GM18873 (cell line): Measurements from ENCODE around the gene ATF7.
A peak's percentile ranks its signal among the peaks of the same experiment; 100 is the strongest.
"Not testable (repeated sequence)": the region's sequence is repeated elsewhere in the genome, so short reads cannot be mapped to it uniquely, and the experiment has no call there.

Experiments used
- ATAC-seq: cut with Tn5 transposase; IDR thresholded peaks from one replicate; pipeline ENCODE4 v1.9.1; 2021; ENCODE audit warnings: mild to moderate bottlenecking, moderate library complexity, moderate number of reproducible peaks; ENCODE audit not compliant: unreplicated experiment, low FRiP score

The ATF7 gene

DNA sequence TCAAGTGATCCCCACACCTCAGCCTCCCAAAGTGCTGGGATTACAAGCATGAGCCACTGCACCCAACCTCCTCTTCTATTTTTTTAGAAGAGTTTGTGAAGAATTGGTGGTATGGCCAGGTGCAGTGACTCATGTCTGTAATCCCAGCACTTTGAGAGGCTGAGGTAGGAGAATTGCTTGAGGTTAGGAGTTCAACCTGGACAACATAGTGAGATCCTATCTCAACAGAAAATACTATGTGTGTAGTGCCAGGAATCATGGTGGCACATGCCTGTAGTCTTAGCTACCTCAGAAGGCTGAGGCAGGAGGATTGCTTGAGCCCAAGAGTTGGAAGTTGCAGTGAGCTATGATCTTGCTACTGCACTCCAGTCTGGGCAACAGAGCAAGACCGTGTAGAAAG is 5.5 kb upstream of the ATF7 start:
- ATAC-seq, result no peak

DNA sequence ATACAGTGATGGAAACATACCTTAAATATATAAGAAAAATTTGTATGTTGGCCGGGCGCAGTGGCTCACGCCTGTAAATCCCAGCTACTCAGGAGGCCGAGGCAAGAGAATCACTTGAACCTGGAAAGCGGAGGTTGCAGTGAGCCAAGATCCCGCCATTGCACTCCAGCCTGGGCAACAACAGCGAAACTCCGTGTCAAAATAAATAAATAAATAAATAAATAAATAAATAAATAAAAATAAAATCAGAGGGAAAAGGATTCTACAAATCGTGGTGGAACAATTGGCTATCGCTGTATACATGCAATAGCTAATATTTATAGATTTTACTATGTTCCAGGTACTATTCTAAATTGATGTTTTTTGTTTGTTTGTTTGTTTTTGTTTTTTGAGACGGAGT is 1.7 kb upstream of the ATF7 start:
- no peak for ATAC-seq

- ATAC-seq, result peak; percentile 10
Measured at GRCh38 chr12:53626702-53627169, 554 bp upstream of the ATF7 start.

- no peak for ATAC-seq
Measured at GRCh38 chr12:53625373-53625945, 723 bp downstream of the ATF7 start.

DNA sequence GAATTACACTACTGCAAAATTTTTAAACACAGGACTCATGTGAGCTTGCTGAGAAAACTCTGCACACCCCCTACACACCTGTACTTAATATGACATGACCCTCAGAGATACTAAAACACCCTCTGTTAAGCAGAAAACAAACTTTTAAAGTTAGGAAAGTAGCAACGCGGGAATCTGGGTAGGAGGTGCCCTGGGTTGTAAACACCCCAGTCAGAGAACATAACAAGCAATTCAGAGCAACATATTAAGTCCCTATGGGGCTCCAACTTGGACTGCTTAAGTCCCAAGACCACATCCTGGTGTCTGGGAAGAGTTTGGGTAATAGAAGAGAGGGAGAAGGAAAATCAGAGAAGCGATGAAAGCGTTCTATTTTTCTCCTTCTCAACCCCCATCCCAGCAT is 1.2 kb downstream of the ATF7 start:
- no peak for ATAC-seq

- no peak for ATAC-seq
Measured at GRCh38 chr12:53624458-53624857, 1.7 kb downstream of the ATF7 start.

GRCh38 chr12:53623548-53624385 is 2.4 kb downstream of the ATF7 start:
- no peak for ATAC-seq

DNA sequence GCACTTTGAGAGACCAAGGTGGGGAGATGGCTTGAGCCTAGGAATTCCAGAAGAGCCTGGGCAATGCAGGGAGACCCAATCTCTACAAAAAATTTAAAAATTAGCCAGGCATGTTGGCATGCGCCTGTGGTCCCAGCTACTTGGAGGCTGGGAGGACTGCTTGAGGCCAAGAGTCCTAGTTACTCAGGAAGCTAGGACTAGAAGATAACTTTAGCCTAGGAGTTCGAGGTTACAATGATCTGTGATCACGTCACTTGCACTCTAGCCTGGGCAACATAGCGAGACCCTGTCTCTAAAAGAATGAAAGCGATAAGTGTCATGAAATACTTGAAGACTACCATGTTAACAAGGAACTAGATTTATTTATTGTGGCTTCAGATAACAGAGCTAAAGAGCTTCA is 3.5 kb downstream of the ATF7 start:
- ATAC-seq, result no peak

DNA sequence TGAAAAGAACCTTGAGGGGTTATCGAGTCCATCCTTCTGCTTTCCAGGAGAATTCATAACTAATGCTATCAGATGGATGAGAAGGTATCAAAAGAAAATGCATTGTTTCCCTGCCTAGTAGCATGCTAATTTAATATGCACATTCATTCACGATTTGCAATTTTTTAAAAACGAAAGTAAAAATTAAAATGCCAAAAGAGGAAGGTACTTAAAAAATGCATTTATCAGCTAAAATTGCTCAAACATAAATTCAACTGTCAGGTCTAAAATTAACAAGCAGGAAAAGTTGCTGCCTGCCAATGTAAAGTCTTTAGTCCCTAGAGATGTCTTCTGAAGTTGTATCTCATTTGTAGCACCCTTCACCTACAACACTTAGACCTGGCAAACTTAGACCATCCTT is 7.9 kb downstream of the ATF7 start:
- no peak for ATAC-seq

DNA sequence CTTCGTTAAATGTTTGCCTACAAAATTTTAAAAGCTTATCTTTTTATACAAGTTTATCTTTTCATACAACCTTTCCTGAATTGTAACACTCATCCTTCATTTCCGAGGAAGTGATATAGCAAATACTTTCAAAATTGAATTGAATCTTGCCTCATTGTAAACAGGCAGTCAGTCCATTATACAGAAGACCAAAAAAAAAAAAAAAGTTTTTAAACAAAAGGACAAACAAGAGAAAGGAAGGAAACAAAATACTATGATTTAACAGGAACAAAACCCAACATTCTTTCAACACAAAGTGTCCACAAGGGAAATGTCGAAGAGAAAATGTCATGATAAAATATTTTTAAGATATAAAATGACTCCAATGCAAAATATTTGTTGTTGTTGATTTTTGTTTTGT is 8.5 kb downstream of the ATF7 start:
- ATAC-seq, result no peak

GRCh38 chr12:53616950-53617349 is 9.2 kb downstream of the ATF7 start:
- ATAC-seq, result no peak

DNA sequence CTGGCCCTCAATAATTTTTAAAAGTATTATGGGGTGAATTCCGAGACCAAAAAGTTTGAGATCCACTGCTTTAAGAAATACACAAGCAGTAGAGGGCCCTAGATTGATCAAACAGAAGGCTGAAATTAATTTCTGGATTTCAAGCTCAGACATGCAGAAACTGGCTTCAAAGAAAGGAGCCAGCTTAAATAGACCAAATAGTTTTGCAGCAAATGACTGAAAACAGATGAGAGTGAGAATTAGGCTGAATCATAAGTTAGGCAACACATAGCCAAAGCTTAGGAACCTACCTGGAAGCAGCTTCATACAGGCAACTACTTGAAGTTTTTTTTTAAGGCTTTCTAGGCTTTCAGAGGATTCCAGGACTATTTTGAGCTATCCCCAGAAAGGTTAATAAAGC is 12.4 kb downstream of the ATF7 start:
- ATAC-seq, result no peak

DNA sequence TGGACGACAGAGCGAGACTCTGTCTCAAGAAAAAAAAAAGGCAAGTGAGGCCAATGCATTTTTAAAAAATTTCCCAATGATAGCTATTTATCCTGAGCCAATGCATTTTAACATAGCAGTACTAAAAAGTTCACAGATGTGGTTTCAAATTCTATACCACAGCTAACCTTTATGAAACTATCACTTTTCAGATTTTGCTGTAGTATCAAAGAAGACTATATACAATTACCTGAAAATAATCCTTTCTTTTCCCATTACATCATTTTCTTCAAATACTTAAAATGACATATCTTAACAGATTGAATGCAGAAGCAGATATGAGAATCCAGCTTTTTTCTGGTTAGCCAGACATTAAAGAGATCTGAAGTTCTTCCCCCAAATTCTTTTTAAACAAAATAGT is 13.2 kb downstream of the ATF7 start:
- no peak for ATAC-seq

- no peak for ATAC-seq
Measured at GRCh38 chr12:53611304-53611703, 14.9 kb downstream of the ATF7 start.

DNA sequence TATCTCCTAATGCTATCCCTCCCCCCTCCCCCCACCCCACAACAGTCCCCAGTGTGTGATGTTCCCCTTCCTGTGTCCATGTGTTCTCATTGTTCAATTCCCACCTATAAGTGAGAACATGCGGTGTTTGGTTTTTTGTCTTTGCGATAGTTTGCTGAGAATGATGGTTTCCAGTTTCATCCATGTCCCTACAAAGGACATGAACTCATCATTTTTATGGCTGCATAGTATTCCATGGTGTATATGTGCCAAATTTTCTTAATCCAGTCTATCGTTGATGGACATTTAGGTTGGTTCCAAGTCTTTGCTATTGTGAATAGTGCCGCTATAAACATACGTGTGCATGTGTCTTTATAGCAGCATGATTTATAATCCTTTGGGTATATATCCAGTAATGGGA is 19.5 kb downstream of the ATF7 start:
- ATAC-seq, result not testable (repeated sequence)

DNA sequence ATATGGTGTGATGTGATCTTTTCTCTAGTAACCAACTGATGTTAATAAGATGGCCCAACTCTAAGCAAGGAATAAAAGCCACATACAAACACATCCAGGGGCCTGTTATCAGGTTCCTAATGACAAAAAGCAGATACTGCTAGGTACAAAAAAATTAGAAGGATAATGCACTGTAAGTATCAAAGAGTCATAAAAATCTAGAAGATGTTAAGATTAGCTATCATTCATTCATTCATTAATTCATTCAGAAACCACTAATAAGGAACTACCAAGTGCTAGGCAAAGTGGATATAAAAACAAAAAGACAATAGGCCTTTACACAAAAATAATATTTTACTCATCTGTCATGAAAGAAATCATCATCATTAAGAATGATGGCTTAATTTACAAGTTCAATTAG is 21.6 kb downstream of the ATF7 start:
- no peak for ATAC-seq

- ATAC-seq, result no peak
Measured at GRCh38 chr12:53603804-53604203, 22.4 kb downstream of the ATF7 start.

DNA sequence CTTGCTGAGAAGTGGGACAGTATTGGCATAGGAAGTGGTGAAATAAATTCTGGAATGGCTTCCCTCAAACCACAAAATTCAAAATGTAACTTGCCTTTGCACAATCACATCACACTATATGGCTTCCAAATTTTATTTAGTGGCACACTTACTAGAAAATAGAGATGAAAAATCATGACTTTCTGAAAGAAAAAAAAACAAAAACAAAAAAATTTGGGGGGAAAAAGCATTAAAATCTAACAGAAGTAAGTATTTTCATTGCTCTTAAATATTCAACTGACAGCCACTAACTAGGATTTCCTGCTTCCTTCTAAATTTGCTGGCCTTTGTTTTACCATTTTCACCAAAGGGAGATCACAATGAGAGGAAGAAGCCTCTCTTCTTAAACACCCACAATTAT is 23.0 kb downstream of the ATF7 start:
- no peak for ATAC-seq

- no peak for ATAC-seq
Measured at GRCh38 chr12:53602176-53602864, 23.9 kb downstream of the ATF7 start.

DNA sequence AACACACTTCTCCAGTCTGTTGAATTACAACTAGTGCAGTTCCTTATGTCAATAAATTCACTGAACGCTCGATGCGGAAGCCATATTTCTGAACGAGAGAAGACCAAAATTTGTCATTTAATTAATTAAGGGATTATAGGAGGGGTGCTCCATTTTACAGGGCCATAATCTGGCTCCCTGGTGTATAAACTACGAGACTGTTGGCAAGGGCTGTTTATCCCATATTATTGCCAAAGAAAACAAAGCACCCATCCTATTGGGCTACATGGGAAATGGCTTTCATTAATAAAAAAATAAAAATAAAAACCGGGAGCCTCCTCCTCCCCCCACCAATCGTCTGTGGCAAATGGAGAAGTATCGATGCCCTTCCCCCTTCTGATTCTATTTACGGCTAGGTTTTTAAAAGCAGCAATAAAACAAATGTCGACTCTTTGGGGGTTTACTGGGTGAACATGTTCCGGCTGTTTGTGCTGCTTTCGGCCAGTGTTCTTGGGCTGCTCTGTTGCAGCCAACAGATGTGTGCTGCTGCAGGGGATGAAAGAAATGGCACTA is 24.8 kb downstream of the ATF7 start:
- no peak for ATAC-seq
